GM12878 (cell line): Measurements from ENCODE around the gene CAPZB. TPM values are rescaled to one million over a fixed set of nuclear protein-coding genes. Genes with fewer than 3 reads are reported as not detected.

Experiments
- ATAC-seq: fragments of 200-7000 bp; cut with Tn5 transposase; 3 replicates; pipeline ENCODE4 v1.9.1; 2020; ENCODE audit warnings: mild to moderate bottlenecking, moderate library complexity
- BruUV-seq: library from RNA; stranded (reverse); fragments of 400-500 nt; replicated peaks from 2 replicates; lab custom pipeline; 2021; lab: Mats Ljungman, UMichigan
- CTCF ChIA-PET: fragments of 300-600 bp; sonication (Branson Sonifier 250); formaldehyde crosslinking; extraction: SDS; loops from one replicate; lab custom pipeline; 2021; ENCODE audit warnings: inconsistent platforms; lab: Yijun Ruan, JAX
- POLR2A ChIA-PET: fragments of 350-600 bp; formaldehyde crosslinking; extraction: SDS; loops from one replicate; lab custom pipeline; 2021; ENCODE audit warnings: inconsistent platforms; lab: Charles Lee
- RAD21 ChIA-PET: fragments of 300-600 bp; sonication (Branson Sonifier 250); formaldehyde crosslinking; loops from one replicate; lab custom pipeline; 2023; ENCODE audit warnings: antibody characterized with exemption; ENCODE audit not compliant: unreplicated experiment; lab: Charles Lee
- SMC1A ChIA-PET: fragments of 300-600 bp; sonication (Branson Sonifier 250); formaldehyde crosslinking; loops from one replicate; lab custom pipeline; 2023; ENCODE audit not compliant: unreplicated experiment, uncharacterized antibody; lab: Charles Lee
- DNase-seq: peaks from one replicate; pipeline ENCODE4 v3.0.0-alpha.2; 2011; ENCODE audit warnings: low read depth, low spot score
- FAIRE-seq: peaks from 3 replicates; lab custom pipeline; 2011; peaks lifted over from hg19 to GRCh38; lab: Jason Lieb, UNC
- H2AFZ ChIP-seq: 2 replicates; pipeline ENCODE4 v1.6.0; 2011; ENCODE audit warnings: low read depth, low read length, control low read depth; ENCODE audit not compliant: control insufficient read depth
- H3K27ac ChIP-seq: 2 replicates; pipeline ENCODE4 v1.5.1; 2011; ENCODE audit warnings: control low read depth; ENCODE audit not compliant: control insufficient read depth, insufficient read depth
- H3K27me3 ChIP-seq, 2 experiments: replicated peaks in 1 of 2; 2 replicates each; pipeline versions ENCODE4 v1.6.0 to v1.6.1; 2011; ENCODE audit warnings: low read length in 1 of 2; ENCODE audit not compliant: control insufficient read depth in 2 of 2, insufficient read depth in 2 of 2
- H3K36me3 ChIP-seq, 2 experiments: 2 replicates each; pipeline ENCODE4 v1.5.1; 2011; ENCODE audit warnings: low read length in 1 of 2; ENCODE audit not compliant: control insufficient read depth in 2 of 2, insufficient read depth in 2 of 2
- H3K4me1 ChIP-seq: 2 replicates; pipeline ENCODE4 v1.6.1; 2011; ENCODE audit warnings: mild to moderate bottlenecking, low read length, moderate library complexity, mixed read lengths; ENCODE audit not compliant: control insufficient read depth, insufficient read depth
- H3K4me2 ChIP-seq: 2 replicates; pipeline ENCODE4 v1.6.0; 2011; ENCODE audit warnings: control low read depth; ENCODE audit not compliant: control insufficient read depth, insufficient read depth
- H3K4me3 ChIP-seq: fragments of 200-600 bp; sonication (generic); 2 replicates; pipeline ENCODE4 v1.5.1; 2016
- H3K79me2 ChIP-seq: 2 replicates; pipeline ENCODE4 v1.6.0; 2011; ENCODE audit warnings: low read length; ENCODE audit not compliant: control insufficient read depth, insufficient read depth
- H3K9ac ChIP-seq: 2 replicates; pipeline ENCODE4 v1.8.0; 2011; ENCODE audit warnings: low read length, control low read depth, mixed read lengths; ENCODE audit not compliant: control insufficient read depth, insufficient read depth
- H3K9me3 ChIP-seq: replicated peaks from 3 replicates; pipeline ENCODE4 v1.5.1; 2011; ENCODE audit warnings: mild to moderate bottlenecking, low read length; ENCODE audit not compliant: control insufficient read depth, insufficient read depth
- H4K20me1 ChIP-seq: 2 replicates; pipeline ENCODE4 v1.6.0; 2011; ENCODE audit not compliant: control insufficient read depth, insufficient read depth
- CHD4 ChIP-seq: fragments of 200-600 bp; sonication (generic); IDR thresholded peaks from 2 replicates; pipeline ENCODE4 v1.6.1; 2016; ENCODE audit warnings: mild to moderate bottlenecking
- HDAC6 ChIP-seq: fragments of 200-600 bp; sonication (generic); IDR thresholded peaks from one replicate; pipeline ENCODE4 v1.8.0; 2017; ENCODE audit warnings: antibody characterized with exemption; ENCODE audit not compliant: unreplicated experiment
- POLR2A ChIP-seq: IDR thresholded peaks from 2 replicates; pipeline ENCODE4 v1.6.1; 2011; ENCODE audit warnings: low read depth, mild to moderate bottlenecking, low read length
- YY1 ChIP-seq: IDR thresholded peaks from 2 replicates; pipeline ENCODE4 v1.6.1; 2011; ENCODE audit warnings: low read depth, mild to moderate bottlenecking, low read length
- WGBS: methylation state at CpG from one replicate; pipeline ENCODE4 v1.1.6; 2016; ENCODE audit warnings: low lambda C conversion rate; ENCODE audit not compliant: insufficient replicate concordance, insufficient coverage; ENCODE audit errors: missing lambda C conversion rate; 5-methylcytosine and 5-hydroxymethylcytosine counted together
- in situ Hi-C: fragments of 300-500 bp; cut with MboI; formaldehyde crosslinking; loops from 9 replicates; pipeline ENCODE4 v1.14.3; 2018; ENCODE audit warnings: mixed read lengths
- intact Hi-C: fragments of 100-400 bp; cut with micrococcal nuclease; formaldehyde crosslinking; loops from one replicate; pipeline ENCODE4 v1.14.2; 2022; ENCODE audit not compliant: unreplicated experiment
- polyA plus RNA-seq, 11 experiments: library from polyadenylated mRNA; depleted of rRNA in 4 of 11; unstranded in 6 of 11; stranded (reverse) in 5 of 11; fragments of >200 nt; fragmentation: Nextera tagmentation in 4 of 11; fragmentation: Illumina TruSeq in 1 of 11; extraction: Ambion mirVana in 4 of 11; extraction: Trizol in 1 of 11; gene quantifications; 1 replicate in 1 of 11; 2 replicates in 10 of 11; pipeline versions ENCODE4 v1.2.1 to v1.2.3, GENCODE V29; 2011 to 2016; ENCODE audit warnings: inconsistent platforms in 2 of 11, missing spikeins in 2 of 11, low read depth in 1 of 11
- total RNA-seq, 4 experiments: library from RNA; depleted of rRNA in 3 of 4; stranded (reverse); fragments of >200 nt in 3 of 4; fragmentation: Illumina TruSeq in 1 of 4; extraction: Trizol in 1 of 4; gene quantifications; 2 replicates each; pipeline versions ENCODE4 v1.2.1 to v1.2.3, GENCODE V29; 2013 to 2021
- TF ChIP-seq, protein P1 (sequence below): fragments of 450-650 bp; IDR thresholded peaks from 2 replicates; pipeline ENCODE4 v1.6.1; 2016; ENCODE audit warnings: mild to moderate bottlenecking
- TF ChIP-seq, protein P2 (sequence below): fragments of 450-650 bp; IDR thresholded peaks from 2 replicates; pipeline ENCODE4 v1.6.1; 2014; ENCODE audit warnings: mild to moderate bottlenecking

Gene CAPZB
- total and polyA plus RNA-seq, 10 of the 15 experiments (the other 5 are each of a cell fraction or from before 2014, with no cell fraction given) = 104 to 454 (median 213) TPM

DNA sequence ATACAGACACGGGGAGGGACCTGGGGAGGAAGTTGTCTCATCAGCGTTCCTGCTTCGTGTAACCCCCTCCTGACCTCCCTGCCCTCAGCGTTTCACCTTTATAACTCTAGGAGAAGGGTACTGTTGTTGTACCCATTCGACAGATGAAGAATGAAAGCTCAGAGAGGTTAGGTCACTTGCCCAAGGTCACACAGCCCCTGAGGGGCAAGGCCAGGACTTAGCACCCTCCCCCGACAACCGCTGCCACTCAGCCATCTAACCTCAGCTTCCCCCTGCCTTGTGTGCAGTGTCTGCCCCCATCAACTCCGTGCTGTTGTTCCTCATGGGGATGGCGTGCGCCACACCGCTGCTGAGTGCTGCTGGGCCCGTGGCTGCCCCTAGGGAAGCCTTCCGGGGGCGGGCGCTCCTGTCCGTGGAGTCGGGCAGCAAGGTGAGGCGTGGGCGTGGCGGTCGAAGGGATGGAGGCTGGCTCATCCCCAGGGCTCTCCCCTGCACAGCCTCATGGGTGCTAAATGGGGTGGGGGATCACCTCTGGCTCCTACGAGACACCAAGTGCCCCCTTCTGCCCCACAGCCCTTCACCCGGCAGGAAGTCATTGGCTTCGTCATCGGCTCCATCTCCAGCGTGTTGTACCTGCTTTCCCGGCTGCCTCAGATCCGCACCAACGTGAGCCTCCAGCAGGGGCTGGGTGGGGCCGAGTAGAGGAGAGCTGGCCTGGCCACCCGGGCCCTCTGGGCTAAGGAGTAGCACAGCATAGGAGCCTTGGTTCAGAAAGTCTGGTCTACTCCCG lies 159.2 kb downstream of the CAPZB start:
- no peak for DNase-seq
- WGBS = 70% methylated on average over 31 of the region's 32 CpGs
- Histone ChIP-seq H3K27ac (no peak overlapping the region), H3K9ac (no peak overlapping the region), H3K4me3 (no peak overlapping the region), H3K9me3 (no peaks in the 10 kb centered on the region), H3K4me1 (no peaks in the 10 kb centered on the region), H3K4me2 (no peak overlapping the region), H2AFZ (no peak overlapping the region), H4K20me1 (no peaks in the 10 kb centered on the region), H3K27me3 (no peaks in the 10 kb centered on the region), H3K79me2 (no peaks in the 10 kb centered on the region), H3K36me3 (peaks cover 4 to 12% of the 10 kb centered on the region in 2 experiments; a peak in 3 of 4 replicates)
- no TSS peak for BruUV-seq
- SMC1A ChIA-PET = no interaction called here
- in situ Hi-C loops = no loop called here
- RAD21 ChIA-PET = no interaction called here
- ATAC-seq = peak; percentile 17; the same call in 1 of the 3 replicates
- POLR2A ChIA-PET = no interaction called here
- TF ChIP-seq, protein P1, sequence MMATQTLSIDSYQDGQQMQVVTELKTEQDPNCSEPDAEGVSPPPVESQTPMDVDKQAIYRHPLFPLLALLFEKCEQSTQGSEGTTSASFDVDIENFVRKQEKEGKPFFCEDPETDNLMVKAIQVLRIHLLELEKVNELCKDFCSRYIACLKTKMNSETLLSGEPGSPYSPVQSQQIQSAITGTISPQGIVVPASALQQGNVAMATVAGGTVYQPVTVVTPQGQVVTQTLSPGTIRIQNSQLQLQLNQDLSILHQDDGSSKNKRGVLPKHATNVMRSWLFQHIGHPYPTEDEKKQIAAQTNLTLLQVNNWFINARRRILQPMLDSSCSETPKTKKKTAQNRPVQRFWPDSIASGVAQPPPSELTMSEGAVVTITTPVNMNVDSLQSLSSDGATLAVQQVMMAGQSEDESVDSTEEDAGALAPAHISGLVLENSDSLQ = no peak
- TF ChIP-seq POLR2A = peak; percentile 60
- CTCF ChIA-PET = no interaction called here
- intact Hi-C loops = no loop called here
- no peak for FAIRE-seq

DNA sequence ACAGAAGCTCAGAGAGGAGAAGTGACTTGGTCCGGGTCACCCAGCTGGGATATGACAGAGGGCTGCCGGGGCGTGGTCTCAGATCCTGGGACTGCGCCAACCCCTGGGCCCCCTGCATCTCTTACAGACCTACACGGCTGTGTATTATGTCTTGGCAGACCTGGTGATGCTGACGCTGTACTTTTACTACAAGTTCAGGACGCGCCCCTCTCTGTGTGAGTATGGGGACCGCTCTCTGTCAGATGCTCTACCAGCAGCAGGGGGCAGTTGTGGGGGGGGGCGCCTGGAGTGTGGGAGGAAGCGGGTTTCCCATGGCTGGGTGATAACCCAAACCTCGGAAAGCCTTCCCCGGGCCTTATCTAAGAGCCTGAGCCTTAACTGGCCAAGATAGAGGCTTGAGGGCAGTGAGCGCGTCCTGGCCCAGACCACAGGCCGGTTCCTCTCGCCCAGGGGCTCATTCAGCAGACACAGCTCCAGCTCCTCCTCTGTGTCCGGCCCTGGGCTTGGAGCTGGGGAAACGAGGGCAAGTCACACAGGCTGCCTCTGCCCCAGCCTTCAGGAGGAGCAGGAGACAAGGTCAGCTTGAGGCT lies 159.9 kb downstream of the CAPZB start:
- DNase-seq = no peak
- ChIA-PET RAD21 (no interaction called here), SMC1A (no interaction called here), POLR2A (no interaction called here), CTCF (no interaction called here)
- no peak for ATAC-seq
- intact Hi-C loops (no loop called here), in situ Hi-C loops (no loop called here)
- H3K27ac ChIP-seq = no peak overlapping the region
- H3K4me1 ChIP-seq = no peaks in the 10 kb centered on the region
- WGBS = 83% methylated on average over 19 of the region's 19 CpGs
- H4K20me1 ChIP-seq = no peaks in the 10 kb centered on the region
- H3K9ac ChIP-seq = no peak overlapping the region
- H3K27me3 ChIP-seq = no peaks in the 10 kb centered on the region
- H2AFZ ChIP-seq = no peak overlapping the region
- no TSS peak for BruUV-seq
- no peak for FAIRE-seq
- no peaks in the 10 kb centered on the region for H3K9me3 ChIP-seq
- no peak overlapping the region for H3K4me3 ChIP-seq
- no peaks in the 10 kb centered on the region for H3K79me2 ChIP-seq
- no peak overlapping the region for H3K4me2 ChIP-seq
- no peak for TF ChIP-seq CHD4
- TF ChIP-seq, protein P2, sequence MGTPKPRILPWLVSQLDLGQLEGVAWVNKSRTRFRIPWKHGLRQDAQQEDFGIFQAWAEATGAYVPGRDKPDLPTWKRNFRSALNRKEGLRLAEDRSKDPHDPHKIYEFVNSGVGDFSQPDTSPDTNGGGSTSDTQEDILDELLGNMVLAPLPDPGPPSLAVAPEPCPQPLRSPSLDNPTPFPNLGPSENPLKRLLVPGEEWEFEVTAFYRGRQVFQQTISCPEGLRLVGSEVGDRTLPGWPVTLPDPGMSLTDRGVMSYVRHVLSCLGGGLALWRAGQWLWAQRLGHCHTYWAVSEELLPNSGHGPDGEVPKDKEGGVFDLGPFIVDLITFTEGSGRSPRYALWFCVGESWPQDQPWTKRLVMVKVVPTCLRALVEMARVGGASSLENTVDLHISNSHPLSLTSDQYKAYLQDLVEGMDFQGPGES = no peak
- no peak for TF ChIP-seq YY1
- TF ChIP-seq HDAC6 = no peak
- H3K36me3 ChIP-seq = peaks cover 4 to 12% of the 10 kb centered on the region in 2 experiments; a peak in 3 of 4 replicates
